Naive B cell (primary cell): Measurements from ENCODE around the gene IQCB1. TPM values are rescaled to one million over a fixed set of nuclear protein-coding genes. Genes with fewer than 3 reads are reported as not detected.

Experiments
- ATAC-seq, 2 donors: fragments of 150-1000 bp; cut with Tn5 transposase; 2 replicates each; pipeline ENCODE4 v1.10.0; 2021; ENCODE audit warnings: low read depth in 2 of 2, mild to moderate bottlenecking in 2 of 2, moderate library complexity in 2 of 2
- DNase-seq: peaks from one replicate; pipeline ENCODE4 v3.0.0; 2022
- H3K27ac Mint-ChIP-seq, 6 donors: one replicate each; pipeline ENCODE4 v1.8.0; 2020 to 2022; ENCODE audit warnings: mild to moderate bottlenecking in 6 of 6, mixed read lengths in 6 of 6, moderate library complexity in 5 of 6, inconsistent platforms in 2 of 6
- H3K27me3 Mint-ChIP-seq, 3 donors: one replicate each; pipeline ENCODE4 v1.8.0; 2021 to 2022; ENCODE audit warnings: mixed read lengths in 3 of 3, mild to moderate bottlenecking in 1 of 3
- H3K36me3 Mint-ChIP-seq, 2 donors: one replicate each; pipeline ENCODE4 v1.8.0; 2020 to 2022; ENCODE audit warnings: mixed read lengths in 2 of 2, inconsistent platforms in 1 of 2, mild to moderate bottlenecking in 1 of 2
- H3K4me1 Mint-ChIP-seq, 3 donors: one replicate each; pipeline ENCODE4 v1.8.0; 2020 to 2022; ENCODE audit warnings: mixed read lengths in 3 of 3, inconsistent platforms in 1 of 3, mild to moderate bottlenecking in 1 of 3, moderate library complexity in 1 of 3
- H3K4me3 Mint-ChIP-seq, 8 donors: one replicate each; pipeline ENCODE4 v1.8.0; 2020 to 2022; ENCODE audit warnings: mild to moderate bottlenecking in 8 of 8, mixed read lengths in 8 of 8, moderate library complexity in 8 of 8, inconsistent platforms in 2 of 8
- H3K9me3 Mint-ChIP-seq, 7 donors: one replicate each; pipeline ENCODE4 v1.8.0; 2020 to 2022; ENCODE audit warnings: mixed read lengths in 7 of 7, mild to moderate bottlenecking in 5 of 7, inconsistent platforms in 2 of 7, moderate library complexity in 1 of 7
- polyA plus RNA-seq, 6 donors: library from polyadenylated mRNA; unstranded; fragments of 300-500 nt; fragmentation: Illumina TruSeq; gene quantifications; one replicate each; pipeline ENCODE4 v1.2.3, GENCODE V29; 2021; ENCODE audit warnings: low read depth in 6 of 6

IQCB1 gene
- polyA plus RNA-seq, 6 donors from 2014 or later: 40.4 to 53.9 (median 46.7) TPM

DNA sequence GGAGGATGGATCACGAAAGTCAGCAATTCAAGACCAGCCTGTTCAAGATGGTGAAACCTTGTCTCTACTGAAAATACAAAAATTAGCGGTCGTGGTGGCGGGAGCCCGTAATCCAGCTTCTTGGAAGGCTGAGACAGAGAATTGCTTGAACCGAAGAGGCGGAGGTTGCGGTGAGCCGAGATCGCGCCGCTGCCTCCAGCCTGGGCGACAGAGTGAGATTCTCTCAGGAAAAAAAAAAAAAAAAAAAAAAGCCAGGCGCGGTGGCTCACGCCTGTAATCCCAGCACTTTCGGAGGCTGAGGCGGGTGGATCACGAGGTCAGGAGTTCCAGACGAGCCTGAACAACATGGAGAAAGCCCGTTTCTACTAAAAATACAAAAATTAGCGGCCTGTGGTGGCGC is 5.1 kb upstream of the IQCB1 start:
- Mint-ChIP-seq H3K36me3 (peaks cover 6 to 20% of the 10 kb centered on the region in 2 donors), H3K4me3 (peak overlapping the region in 1 of 8 donors; percentile 51), H3K4me1 (peaks cover 40 to 48% (median 46%) of the 10 kb centered on the region in 3 donors), H3K9me3 (peaks cover 0 to 3% (median 0%) of the 10 kb centered on the region in 7 donors), H3K27me3 (no peaks in the 10 kb centered on the region), H3K27ac (peak overlapping the region in 1 of 6 donors; percentile 91)
- DNase-seq (no peak), ATAC-seq (no peak)

DNA sequence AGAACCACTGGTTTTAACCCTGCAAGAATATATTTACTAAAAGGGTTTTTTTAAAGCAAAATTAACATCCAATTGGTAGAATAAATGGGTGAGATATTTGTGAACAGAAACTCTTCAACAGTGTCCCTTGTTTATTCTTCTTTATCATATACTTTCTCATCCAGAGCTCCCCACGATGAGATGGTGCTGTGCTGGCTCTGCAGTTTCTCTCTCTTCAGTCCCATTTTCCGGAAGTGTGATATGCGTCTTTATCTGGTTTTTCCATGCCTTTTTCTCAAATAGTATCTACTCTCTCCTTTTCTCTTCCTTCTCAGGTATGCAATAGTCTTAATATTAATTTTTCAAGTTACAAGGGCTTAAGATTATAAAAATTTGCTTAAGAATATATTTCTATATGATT is 1.6 kb upstream of the IQCB1 start:
- Mint-ChIP-seq H3K36me3 (peaks cover 9 to 21% of the 10 kb centered on the region in 2 donors), H3K4me3 (peak overlapping the region; percentile 90 to 100 (median 96)), H3K9me3 (peaks cover 0 to 3% (median 0%) of the 10 kb centered on the region in 7 donors), H3K4me1 (peaks cover 48 to 56% (median 49%) of the 10 kb centered on the region in 3 donors), H3K27ac (peak overlapping the region; percentile 82 to 96 (median 92)), H3K27me3 (no peaks in the 10 kb centered on the region)
- ATAC-seq (no peak), DNase-seq (no peak)

DNA sequence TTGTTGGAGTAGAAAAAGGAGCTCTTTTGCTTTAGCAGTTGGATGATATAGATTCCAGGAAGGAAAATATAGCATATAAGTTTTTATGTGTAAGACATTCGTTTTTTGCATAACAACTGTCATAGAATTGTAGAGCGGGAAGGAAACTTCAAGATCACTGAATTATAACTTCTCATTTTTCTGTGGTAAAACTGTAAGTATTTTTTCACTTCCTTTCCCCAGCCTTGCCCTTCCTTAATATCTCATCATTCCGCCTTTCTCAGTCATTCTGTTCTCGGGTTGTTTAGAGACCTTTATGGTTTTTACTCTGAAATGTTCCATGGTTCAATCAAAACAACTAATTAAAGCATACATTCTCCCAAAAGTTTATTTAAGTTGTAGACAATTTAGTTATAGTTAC is 1.2 kb upstream of the IQCB1 start:
- Mint-ChIP-seq H3K4me1 (peaks cover 51 to 60% (median 52%) of the 10 kb centered on the region in 3 donors), H3K4me3 (peak overlapping the region; percentile 90 to 100 (median 96)), H3K27ac (peak overlapping the region; percentile 91 to 98 (median 92)), H3K27me3 (no peaks in the 10 kb centered on the region), H3K9me3 (peaks cover 0 to 3% (median 0%) of the 10 kb centered on the region in 7 donors), H3K36me3 (peaks cover 9 to 21% of the 10 kb centered on the region in 2 donors)
- ATAC-seq: no peak
- peak; percentile 35 for DNase-seq

- peaks cover 9 to 21% of the 10 kb centered on the region in 2 donors for H3K36me3 Mint-ChIP-seq
- peak overlapping the region; percentile 83 to 98 (median 92) for H3K27ac Mint-ChIP-seq
- peak overlapping the region; percentile 90 to 100 (median 96) for H3K4me3 Mint-ChIP-seq
- H3K9me3 Mint-ChIP-seq: peaks cover 0 to 3% (median 0%) of the 10 kb centered on the region in 7 donors
- ATAC-seq: peak; percentile 3 to 8
- H3K4me1 Mint-ChIP-seq: peaks cover 52 to 60% (median 54%) of the 10 kb centered on the region in 3 donors
- no peaks in the 10 kb centered on the region for H3K27me3 Mint-ChIP-seq
- no peak for DNase-seq
Measured at GRCh38 chr3:121835465-121835801, 573 bp upstream of the IQCB1 start.

DNA sequence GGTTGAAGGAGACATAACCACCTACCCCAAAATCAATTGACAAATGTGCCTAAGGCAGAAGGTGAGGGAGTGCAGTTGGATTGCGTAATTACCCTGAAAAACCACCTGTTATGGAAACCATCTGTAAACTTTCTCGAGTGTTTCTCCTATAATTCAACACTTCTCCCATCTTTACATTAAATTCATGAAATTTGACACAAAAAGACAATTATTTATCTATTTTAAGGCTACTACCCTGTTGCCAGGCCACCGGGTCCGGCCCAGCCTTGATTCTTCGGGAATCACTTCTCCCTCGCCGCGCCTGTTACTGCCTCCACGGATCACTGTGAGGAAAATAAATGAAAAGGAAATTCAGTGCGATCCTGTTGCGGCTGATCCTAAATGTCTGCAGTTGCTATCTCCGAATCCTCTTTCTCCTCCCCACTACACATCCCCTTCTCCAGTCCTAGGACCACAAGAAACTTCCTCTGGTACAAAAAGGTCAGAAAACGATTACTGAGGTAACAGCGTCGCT is 646 bp downstream of the IQCB1 start:
- Mint-ChIP-seq H3K9me3 (no peaks in the 10 kb centered on the region), H3K36me3 (peaks cover 9 to 17% of the 10 kb centered on the region in 2 donors), H3K4me1 (peaks cover 58% of the 10 kb centered on the region in 3 donors), H3K27me3 (no peaks in the 10 kb centered on the region), H3K27ac (peak overlapping the region; percentile 83 to 98 (median 92)), H3K4me3 (peak overlapping the region; percentile 90 to 100 (median 96))
- no peak for DNase-seq
- ATAC-seq: peak in 1 of 2 donors; percentile 0

DNA sequence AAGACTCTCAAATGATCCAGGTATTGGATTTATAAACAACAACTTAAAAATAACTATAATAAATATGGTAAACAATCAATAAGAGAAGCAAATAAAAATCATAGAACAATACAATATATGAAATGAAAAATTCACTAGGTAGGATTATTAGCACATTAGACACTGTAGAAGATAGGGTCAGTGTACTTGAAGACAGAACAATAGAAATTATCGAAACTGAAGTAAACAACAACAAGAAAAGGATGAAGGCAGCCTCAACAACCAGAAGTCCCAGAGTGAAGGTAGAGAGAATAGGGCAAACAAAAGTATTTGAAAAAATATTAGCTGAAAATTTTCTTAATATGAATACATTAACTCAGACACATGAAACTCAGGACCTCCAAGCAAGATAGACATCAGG is 11.9 kb downstream of the IQCB1 start:
- Mint-ChIP-seq H3K4me1 (peaks cover 26 to 43% (median 39%) of the 10 kb centered on the region in 3 donors), H3K27ac (peak overlapping the region in 2 of 6 donors; percentile 68 to 95), H3K36me3 (peaks cover 46 to 72% of the 10 kb centered on the region in 2 donors), H3K27me3 (no peaks in the 10 kb centered on the region), H3K4me3 (no peak overlapping the region), H3K9me3 (peaks cover 3 to 19% (median 10%) of the 10 kb centered on the region in 7 donors)
- ATAC-seq (no peak), DNase-seq (no peak)

DNA sequence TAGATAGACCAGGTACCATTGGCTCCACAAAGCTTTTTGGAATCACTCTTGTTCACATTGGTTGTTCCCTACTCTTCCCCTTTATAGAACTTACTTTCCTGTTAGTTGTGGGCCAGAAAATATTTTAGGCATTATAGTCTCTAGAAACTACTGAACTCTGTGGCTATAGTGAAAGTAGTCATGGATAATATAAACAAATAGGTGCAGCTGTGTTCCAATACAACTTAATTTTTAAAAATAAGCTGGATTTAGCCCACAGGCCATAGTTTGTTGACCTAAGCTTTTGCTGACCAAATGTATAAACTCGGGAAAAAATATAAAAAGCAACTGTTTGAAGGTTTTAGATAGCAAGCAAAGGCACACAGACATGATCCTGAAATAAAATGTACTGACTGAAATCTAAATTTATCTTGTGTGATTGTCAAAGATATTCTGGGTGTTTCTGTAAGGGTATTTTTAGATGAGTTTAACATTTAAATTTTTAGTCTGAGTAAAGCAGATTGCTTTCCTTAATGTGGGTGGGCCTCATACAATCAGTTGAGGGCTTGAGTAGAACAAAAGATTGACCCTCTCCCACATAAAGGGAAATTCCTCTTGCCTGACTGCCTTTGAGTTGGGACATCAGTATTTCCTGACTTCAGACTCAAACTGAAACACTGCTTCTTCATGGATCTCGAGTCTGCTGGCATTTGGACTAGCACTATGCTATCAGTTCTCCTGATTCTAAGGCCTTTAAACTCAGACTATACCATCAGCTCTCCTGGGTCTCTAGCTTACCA is 13.2 kb downstream of the IQCB1 start:
- no peak for DNase-seq
- Mint-ChIP-seq H3K4me3 (peak overlapping the region in 3 of 8 donors; percentile 4 to 44 (median 10)), H3K27me3 (no peaks in the 10 kb centered on the region), H3K36me3 (peaks cover 60 to 70% of the 10 kb centered on the region in 2 donors), H3K4me1 (peaks cover 35 to 55% (median 50%) of the 10 kb centered on the region in 3 donors), H3K9me3 (peaks cover 4 to 23% (median 13%) of the 10 kb centered on the region in 7 donors), H3K27ac (peak overlapping the region in 4 of 6 donors; percentile 22 to 70 (median 44))
- no peak for ATAC-seq

GRCh38 chr3:121819236-121819635 is 15.6 kb downstream of the IQCB1 start:
- no peak for DNase-seq
- peaks cover 64% of the 10 kb centered on the region in 2 donors for H3K36me3 Mint-ChIP-seq
- peak overlapping the region in 2 of 8 donors; percentile 16 to 29 for H3K4me3 Mint-ChIP-seq
- peak overlapping the region in 2 of 6 donors; percentile 68 to 80 for H3K27ac Mint-ChIP-seq
- no peaks in the 10 kb centered on the region for H3K27me3 Mint-ChIP-seq
- peaks cover 50 to 72% (median 65%) of the 10 kb centered on the region in 3 donors for H3K4me1 Mint-ChIP-seq
- H3K9me3 Mint-ChIP-seq: peaks cover 4 to 29% (median 20%) of the 10 kb centered on the region in 7 donors
- ATAC-seq: no peak

GRCh38 chr3:121818578-121818977 is 16.3 kb downstream of the IQCB1 start:
- H3K4me3 Mint-ChIP-seq: peak overlapping the region in 1 of 8 donors; percentile 40
- H3K27me3 Mint-ChIP-seq: no peaks in the 10 kb centered on the region
- peaks cover 4 to 31% (median 20%) of the 10 kb centered on the region in 7 donors for H3K9me3 Mint-ChIP-seq
- H3K4me1 Mint-ChIP-seq: peaks cover 56 to 79% (median 71%) of the 10 kb centered on the region in 3 donors
- peak overlapping the region; percentile 26 to 68 (median 60) for H3K27ac Mint-ChIP-seq
- peaks cover 65 to 70% of the 10 kb centered on the region in 2 donors for H3K36me3 Mint-ChIP-seq
- no peak for DNase-seq
- no peak for ATAC-seq

DNA sequence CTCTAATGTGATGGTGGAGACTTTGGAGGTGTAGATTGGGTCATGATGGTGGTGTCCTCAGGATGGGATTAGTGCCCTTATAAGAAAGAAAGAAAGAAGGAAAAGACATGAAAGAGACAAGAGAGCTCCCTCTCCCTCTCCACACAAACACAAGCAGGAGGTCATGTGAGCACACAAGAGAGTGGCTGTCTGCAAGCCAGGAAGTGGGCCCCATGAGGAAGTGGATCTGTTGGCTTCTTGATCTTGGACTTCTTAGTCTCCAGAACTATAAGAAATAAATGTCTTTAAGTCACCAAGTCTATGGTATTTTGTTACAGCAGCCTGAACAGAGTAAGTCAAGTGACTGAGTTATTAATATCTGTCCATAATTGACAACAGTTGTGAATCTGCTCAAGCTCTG is 17.1 kb downstream of the IQCB1 start:
- ATAC-seq: peak; percentile 42 to 66
- Mint-ChIP-seq H3K4me3 (peak overlapping the region in 2 of 8 donors; percentile 0 to 40), H3K9me3 (peaks cover 1 to 25% (median 14%) of the 10 kb centered on the region in 7 donors), H3K36me3 (peaks cover 62 to 68% of the 10 kb centered on the region in 2 donors), H3K4me1 (peaks cover 57 to 87% (median 79%) of the 10 kb centered on the region in 3 donors), H3K27ac (peak overlapping the region in 5 of 6 donors; percentile 23 to 76 (median 68)), H3K27me3 (no peaks in the 10 kb centered on the region)
- no peak for DNase-seq

GRCh38 chr3:121809249-121809648 is 25.6 kb downstream of the IQCB1 start:
- ATAC-seq (peak; percentile 97), DNase-seq (peak; percentile 27)
- Mint-ChIP-seq H3K4me1 (peaks cover 49 to 71% (median 69%) of the 10 kb centered on the region in 3 donors), H3K9me3 (peaks cover 0 to 6% (median 0%) of the 10 kb centered on the region in 7 donors), H3K36me3 (peaks cover 45 to 46% of the 10 kb centered on the region in 2 donors), H3K27ac (peak overlapping the region; percentile 88 to 98 (median 95)), H3K4me3 (peak overlapping the region; percentile 15 to 88 (median 80)), H3K27me3 (no peaks in the 10 kb centered on the region)

DNA sequence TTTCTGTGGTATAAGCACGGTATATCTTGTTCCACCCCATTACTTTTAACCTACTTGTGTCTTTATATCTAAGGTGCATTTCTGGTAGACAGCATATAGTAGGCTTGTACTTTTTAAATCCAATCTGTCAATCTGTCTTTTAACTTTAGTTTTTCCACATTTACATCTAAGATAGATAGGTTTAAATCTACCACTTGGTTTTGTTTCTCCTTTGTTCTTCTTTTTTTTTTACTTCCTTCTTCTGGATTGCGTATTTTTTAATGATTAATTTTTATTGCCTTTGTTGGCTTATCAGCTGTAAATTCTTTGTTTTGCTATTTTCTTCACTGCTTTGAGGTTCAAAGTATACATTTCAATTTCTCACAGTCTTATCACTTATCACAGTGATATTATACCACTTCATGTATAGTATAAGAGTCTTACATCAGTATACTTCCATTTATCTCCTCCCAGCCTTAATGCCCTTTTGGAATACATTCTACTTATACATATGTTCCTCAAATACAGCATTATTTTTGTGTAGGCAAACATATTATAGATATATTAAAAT is 31.0 kb downstream of the IQCB1 start:
- Mint-ChIP-seq H3K36me3 (peaks cover 27 to 33% of the 10 kb centered on the region in 2 donors), H3K9me3 (peaks cover 0 to 12% (median 2%) of the 10 kb centered on the region in 7 donors), H3K4me3 (peak overlapping the region; percentile 50 to 93 (median 79)), H3K27ac (peak overlapping the region; percentile 42 to 98 (median 85)), H3K4me1 (peaks cover 41 to 62% (median 58%) of the 10 kb centered on the region in 3 donors), H3K27me3 (no peaks in the 10 kb centered on the region)
- ATAC-seq: peak in 1 of 2 donors; percentile 20
- DNase-seq: no peak

DNA sequence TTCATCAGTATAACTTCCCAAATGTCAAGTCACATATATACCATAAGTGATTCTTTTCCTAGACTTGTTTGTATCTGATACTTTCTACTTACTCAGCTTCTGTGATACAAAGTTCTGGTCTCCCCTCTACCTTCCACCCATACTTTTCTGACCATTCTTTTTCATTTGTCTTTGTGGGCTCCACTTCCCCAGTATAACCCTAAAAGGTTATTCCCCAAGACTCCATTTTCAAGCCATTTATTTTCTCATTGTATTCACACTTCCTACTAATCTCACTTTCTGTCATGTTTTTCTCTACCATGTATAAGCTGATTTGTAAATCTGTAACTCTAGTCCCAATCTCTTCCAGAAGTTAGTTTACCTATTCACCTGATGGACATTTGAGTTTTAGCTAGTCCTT is 34.0 kb downstream of the IQCB1 start:
- Mint-ChIP-seq H3K4me1 (peaks cover 42 to 56% (median 56%) of the 10 kb centered on the region in 3 donors), H3K9me3 (peaks cover 0 to 9% (median 2%) of the 10 kb centered on the region in 7 donors), H3K27ac (peak overlapping the region in 5 of 6 donors; percentile 0 to 51 (median 19))

More for the DNA sequence above, 34.0 kb downstream of the IQCB1 start:
- ATAC-seq (peak; percentile 50 to 61), DNase-seq (no peak)
- Mint-ChIP-seq H3K27me3 (no peaks in the 10 kb centered on the region), H3K36me3 (peaks cover 23% of the 10 kb centered on the region in 2 donors), H3K4me3 (peak overlapping the region in 5 of 8 donors; percentile 0 to 22 (median 3))
